Mucosa of gallbladder (tissue), 1 donor: ENCODE data around the gene ADGRG1. TPM values are rescaled to one million over a fixed set of nuclear protein-coding genes. Genes with fewer than 3 reads are reported as not detected.

Source experiments
- DNase-seq: peaks from one replicate; pipeline ENCODE4 v3.0.0-alpha.2; 2020; ENCODE audit warnings: low spot score
- total RNA-seq: library from RNA; stranded (reverse); gene quantifications from one replicate; pipeline ENCODE4 v1.2.1, GENCODE V29; 2021
- donor health status: DM: no; HTN: no; CAD: no.

The ADGRG1 gene
- total RNA-seq, 1 donor from 2014 or later, result 312 TPM

GRCh38 chr16:57635266-57636097 is 7.1 kb downstream of the ADGRG1 start:
- peak; percentile 57 for DNase-seq

DNA sequence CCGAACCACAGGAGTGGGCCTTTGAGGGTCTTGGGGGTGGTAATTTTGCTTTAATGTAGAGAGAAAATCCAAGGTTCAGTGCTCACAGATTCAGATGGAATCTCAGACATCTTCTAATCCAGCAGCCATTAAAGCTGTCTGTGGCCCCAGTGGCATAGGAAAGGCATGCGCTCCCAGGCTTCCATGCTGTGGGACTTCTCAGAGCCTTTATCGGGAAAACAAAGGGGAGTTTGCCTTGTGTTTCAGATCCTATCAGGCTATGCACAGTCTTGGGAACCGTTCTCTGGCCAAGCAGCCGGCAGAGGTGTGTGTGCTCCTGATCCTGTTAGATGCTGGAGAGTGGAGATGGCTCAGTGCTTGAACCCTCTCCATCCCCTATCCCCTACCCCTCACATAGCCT is 7.8 kb downstream of the ADGRG1 start:
- DNase-seq, result no peak

- no peak for DNase-seq
Measured at GRCh38 chr16:57637020-57637419, 8.6 kb downstream of the ADGRG1 start.

GRCh38 chr16:57637424-57637823 is 9.0 kb downstream of the ADGRG1 start:
- no peak for DNase-seq

DNA sequence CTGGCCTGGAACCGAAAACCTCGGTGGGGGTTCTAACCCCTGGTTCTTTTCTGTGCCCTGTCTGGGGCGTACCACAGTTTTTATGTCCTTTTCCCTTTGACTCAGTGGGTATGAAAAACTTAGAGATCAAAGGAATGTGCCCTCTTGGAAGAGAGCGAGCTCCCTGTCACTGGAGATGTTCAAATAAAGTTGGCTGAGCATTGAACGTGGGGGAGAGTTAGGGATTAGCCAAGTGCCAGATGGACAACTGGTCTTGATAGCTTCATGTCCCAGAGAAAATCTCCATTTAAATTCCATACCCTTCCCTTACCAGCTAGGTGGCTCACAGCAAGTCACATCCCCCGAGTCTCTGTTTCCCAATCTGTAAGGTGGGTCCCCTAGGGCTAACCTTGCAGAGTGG is 9.5 kb downstream of the ADGRG1 start:
- no peak for DNase-seq

DNA sequence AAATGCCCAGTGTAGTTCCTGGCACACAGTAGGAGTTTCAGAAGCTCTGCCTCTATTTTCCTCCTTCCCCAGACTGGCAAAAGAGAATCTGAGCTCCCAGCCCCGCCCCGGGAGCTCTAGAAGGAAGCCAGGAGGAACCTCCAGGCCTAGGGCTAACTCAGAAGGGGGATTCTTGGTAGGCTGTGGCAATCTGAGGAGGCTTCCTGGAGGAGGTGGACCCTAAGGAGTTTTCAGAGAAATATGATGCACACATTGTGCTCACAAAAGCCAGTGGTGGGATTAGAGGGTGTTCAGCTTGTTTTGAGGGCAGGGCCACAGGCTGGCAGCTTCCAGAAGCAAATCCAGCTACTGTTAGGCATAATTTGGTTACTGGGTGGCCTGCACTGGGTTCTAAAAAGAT is 10.0 kb downstream of the ADGRG1 start:
- DNase-seq, result no peak

GRCh38 chr16:57639172-57639887 is 10.9 kb downstream of the ADGRG1 start:
- no peak for DNase-seq

GRCh38 chr16:57640185-57640584 is 11.8 kb downstream of the ADGRG1 start:
- DNase-seq, result no peak

DNA sequence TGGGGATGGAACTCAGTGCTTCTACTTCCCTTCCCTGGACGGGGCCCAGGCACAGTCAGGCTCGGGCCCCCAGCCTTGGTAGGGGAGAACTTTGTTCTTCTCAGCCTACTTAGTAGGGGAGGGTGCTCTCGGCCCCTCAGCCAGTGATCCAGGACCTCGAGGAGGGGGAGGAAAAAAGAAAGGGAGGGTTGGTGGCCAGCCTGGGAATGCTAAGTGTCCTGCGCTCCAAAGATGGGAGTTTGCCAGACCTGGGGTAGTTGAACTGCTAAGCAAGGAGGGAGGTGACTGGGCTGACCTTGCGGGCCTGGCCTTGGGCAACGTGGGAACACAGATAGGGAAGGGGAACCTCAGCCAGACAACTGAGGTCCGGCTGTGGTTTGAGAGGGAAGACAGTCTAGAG is 12.2 kb downstream of the ADGRG1 start:
- no peak for DNase-seq

DNA sequence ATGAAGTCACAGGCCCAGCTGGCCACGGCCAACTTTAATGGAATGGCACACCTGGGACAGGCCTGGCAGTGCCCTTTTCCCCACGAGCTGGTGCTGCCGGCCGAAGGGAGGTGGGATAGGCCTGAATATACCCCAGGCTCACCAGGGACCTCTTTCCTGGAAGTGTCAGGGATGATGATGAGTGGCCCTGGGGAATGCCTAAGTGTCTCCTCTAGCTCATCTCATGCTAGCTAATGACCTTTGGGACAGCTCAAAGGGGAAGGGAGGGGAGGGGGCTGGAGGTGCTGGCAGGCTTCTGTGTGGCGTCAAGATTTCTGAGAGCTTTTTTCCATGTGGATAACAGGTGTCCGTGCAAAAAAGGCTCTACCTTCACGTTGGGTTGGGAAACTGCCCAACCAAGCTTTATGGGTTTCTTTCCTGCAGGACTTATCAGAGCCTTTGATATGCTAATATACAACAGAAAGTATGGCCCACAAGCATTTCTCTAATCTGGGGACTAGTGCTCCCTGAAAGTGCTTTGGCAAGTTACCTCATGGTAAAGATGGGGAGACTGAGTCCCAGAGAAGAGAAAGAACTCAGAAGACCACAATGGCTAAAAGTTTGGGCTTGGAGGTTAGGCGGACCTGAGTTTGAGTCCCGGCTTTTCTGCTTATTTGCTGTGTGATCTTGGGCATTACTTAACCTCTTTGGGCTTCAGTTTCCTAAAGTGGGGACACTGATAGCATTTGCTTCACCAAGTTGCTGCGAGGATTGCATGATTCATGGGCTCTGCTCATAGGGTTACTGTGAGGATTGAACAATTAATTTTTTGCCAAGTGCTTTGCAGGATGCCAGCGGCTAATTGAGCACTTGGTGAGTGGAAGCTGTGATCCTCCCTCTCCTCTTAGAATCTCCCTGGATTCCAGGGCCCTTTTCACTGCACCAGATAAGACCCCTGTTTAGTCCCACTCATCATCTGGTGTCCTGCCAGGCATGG is 14.0 kb downstream of the ADGRG1 start:
- no peak for DNase-seq

GRCh38 chr16:57643147-57643874 is 14.9 kb downstream of the ADGRG1 start:
- no peak for DNase-seq

DNA sequence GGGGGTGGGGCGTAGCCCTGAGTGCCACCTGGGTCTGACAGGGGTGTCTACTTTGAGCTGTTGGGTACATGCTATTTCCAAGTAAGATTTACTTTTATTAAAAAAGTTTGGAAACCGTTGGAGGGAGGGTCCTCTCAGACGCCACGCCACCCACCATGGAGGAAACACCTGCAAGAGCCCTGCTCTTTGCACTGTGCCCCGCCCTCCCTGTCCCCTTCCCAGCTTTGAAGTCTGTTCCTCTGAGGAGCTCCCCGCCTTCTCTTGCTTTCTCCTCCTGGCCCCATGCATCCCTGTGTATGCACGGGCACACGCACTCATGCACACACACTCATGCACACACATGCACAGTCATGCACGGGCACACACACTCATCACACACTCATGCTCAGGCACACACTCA is 15.5 kb downstream of the ADGRG1 start:
- no peak for DNase-seq

DNA sequence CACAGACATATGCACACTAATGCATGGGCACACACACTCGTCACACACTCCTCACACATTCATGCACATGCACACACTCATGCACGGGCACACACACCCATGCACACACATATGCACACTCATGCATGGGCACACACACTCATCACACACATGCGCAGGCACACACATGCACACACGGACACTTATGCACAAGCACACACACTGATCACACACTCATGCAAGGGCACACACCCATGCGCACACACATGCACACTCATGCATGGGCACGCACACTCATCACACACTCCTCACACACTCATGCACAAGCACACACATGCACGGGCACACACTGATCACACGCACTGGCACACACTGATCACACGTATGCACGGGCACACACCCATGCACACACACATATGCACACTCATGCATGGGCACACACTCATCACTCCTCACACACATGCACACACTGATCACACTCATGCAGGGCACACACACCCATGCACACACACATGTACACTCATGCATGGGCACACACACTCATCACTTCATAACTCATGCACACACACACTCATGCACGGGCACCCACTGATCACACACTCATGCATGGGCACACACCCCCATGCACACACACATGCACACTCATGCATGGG is 16.1 kb downstream of the ADGRG1 start:
- no peak for DNase-seq

- no peak for DNase-seq
Measured at GRCh38 chr16:57645169-57645568, 16.7 kb downstream of the ADGRG1 start.

DNA sequence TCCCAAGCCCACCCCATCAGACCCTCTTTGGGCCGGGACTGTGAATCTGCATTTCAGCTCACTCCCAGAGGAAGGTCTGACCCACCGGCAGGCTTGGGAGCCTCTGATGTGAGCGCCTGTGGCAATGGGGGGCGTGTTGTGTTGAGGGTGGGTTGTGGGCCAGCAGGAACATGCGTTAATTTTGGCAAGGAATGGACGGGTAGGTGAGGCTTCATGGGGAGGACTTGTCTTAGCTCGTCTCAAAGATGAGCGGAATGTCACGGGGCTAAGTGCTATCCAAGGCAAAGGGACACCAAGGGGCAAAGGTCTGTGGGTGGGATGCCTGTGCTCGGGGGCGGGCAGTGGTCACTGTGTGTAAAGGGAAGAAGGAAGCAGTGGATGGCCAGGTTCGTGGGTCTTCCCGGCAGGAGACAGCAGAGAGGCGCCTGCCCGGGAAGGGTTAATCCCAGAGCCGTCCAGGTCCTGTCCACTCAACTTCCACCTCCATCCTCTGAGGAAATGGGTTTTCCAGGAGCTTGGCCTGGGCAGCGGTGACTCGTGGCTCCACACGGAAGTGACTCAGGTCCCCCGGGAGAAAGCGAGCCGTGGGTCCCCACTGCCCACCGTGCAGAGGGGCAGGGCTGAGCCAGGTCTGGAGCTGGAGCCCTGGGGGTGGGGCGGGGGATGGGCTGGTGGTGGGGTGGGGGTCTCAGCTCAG is 17.4 kb downstream of the ADGRG1 start:
- no peak for DNase-seq

GRCh38 chr16:57646388-57647039 is 18.1 kb downstream of the ADGRG1 start:
- DNase-seq, result no peak

DNA sequence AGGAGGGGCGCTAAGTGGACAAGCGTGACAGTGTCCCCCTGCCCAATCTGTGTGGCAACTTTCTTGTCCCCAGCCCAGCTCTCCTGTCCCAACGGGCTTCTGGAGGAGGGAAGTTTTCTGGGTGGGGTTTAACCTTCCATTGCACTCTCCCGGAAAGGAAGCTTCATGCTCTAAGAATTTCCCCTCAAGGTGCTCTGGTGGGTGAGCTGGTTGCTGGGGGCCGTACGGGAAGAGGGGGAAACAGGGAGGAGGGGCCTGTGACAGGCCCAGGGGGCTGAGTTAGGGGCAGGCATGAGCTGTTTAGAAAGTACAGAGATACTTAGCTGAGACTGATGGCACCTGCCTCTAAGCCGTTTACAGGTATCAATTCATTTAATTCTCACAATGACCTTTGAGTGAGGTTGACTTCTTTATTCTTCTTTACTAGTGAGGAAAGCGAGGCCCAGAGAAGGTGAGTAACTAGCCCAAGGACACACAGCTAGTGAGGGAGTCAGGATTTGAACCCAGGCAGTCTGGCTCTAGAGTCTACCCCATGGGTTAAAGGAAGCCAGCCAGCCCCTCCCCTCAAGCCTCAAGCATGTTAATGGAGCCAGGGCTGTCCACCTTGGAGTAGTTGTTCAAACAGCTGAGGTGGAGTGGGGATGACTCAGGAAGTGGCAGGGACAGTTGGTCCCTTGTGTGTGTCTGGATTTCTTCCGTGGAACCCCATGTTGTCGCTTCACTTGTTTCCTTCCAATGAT is 18.9 kb downstream of the ADGRG1 start:
- no peak for DNase-seq

- no peak for DNase-seq
Measured at GRCh38 chr16:57648125-57648524, 19.7 kb downstream of the ADGRG1 start.
